Neural cell (in vitro differentiated cells): ENCODE results near the gene KLC1.

Experiments used
- CTCF ChIP-seq: fragments of 450-650 bp; IDR thresholded peaks from 2 replicates; pipeline ENCODE4 v1.5.1; 2014; ENCODE audit warnings: antibody characterized with exemption, mild to moderate bottlenecking, moderate library complexity; ENCODE audit not compliant: poor library complexity, severe bottlenecking
- EP300 ChIP-seq: fragments of 450-650 bp; conservative IDR thresholded peaks from 2 replicates; pipeline ENCODE4 v1.6.1; 2014; ENCODE audit warnings: antibody characterized with exemption, mild to moderate bottlenecking, moderate library complexity; ENCODE audit not compliant: poor library complexity, severe bottlenecking
- EZH2 ChIP-seq: fragments of 200-600, 300-800 bp; shearing (Covaris generic), sonication (generic); IDR thresholded peaks from 2 replicates; pipeline ENCODE4 v1.6.1; 2014; ENCODE audit warnings: antibody characterized with exemption, low read length, borderline replicate concordance, mild to moderate bottlenecking; ENCODE audit not compliant: insufficient read depth, poor library complexity, severe bottlenecking
- MXI1 ChIP-seq: fragments of 450-650 bp; conservative IDR thresholded peaks from 2 replicates; pipeline ENCODE4 v1.6.1; 2014; ENCODE audit warnings: antibody characterized with exemption, mild to moderate bottlenecking; ENCODE audit not compliant: poor library complexity, severe bottlenecking
- POLR2AphosphoS5 ChIP-seq: IDR thresholded peaks from 2 replicates; pipeline ENCODE4 v1.6.1; 2012
- RAD21 ChIP-seq: fragments of 450-650 bp; conservative IDR thresholded peaks from 2 replicates; pipeline ENCODE4 v1.6.1; 2014; ENCODE audit warnings: antibody characterized with exemption, mild to moderate bottlenecking, moderate library complexity
- REST ChIP-seq: IDR thresholded peaks from 2 replicates; pipeline ENCODE4 v1.6.1; 2012; ENCODE audit warnings: borderline replicate concordance
- TAF1 ChIP-seq: IDR thresholded peaks from 2 replicates; pipeline ENCODE4 v1.6.1; 2012; ENCODE audit warnings: low read depth

- no peak for TF ChIP-seq CTCF
- no peak for TF ChIP-seq POLR2AphosphoS5
- TF ChIP-seq REST = no peak
- no peak for TF ChIP-seq RAD21
- no peak for TF ChIP-seq EZH2
- TF ChIP-seq TAF1 = no peak
- TF ChIP-seq EP300 = no peak
- no peak for TF ChIP-seq MXI1
Measured at GRCh38 chr14:103736546-103737431, 107.8 kb downstream of the KLC1 start.
